Ovary (tissue), 9 donors: ENCODE data around the gene ZNF197. TPM values are rescaled to one million over a fixed set of nuclear protein-coding genes. Genes with fewer than 3 reads are reported as not detected.

ENCODE experiments used
- DNase-seq, 5 donors: peaks; one replicate each; pipeline ENCODE4 v3.0.0-alpha.2; 2019 to 2020
- H3K27ac ChIP-seq, 2 donors: fragments of 200-600 bp; one replicate each; pipeline versions ENCODE4 v1.5.1 to v1.8.0; 2019 to 2022
- H3K27me3 ChIP-seq: fragments of 200-600 bp; one replicate; pipeline ENCODE4 v1.8.0; 2022
- H3K36me3 ChIP-seq: fragments of 200-600 bp; sonication (generic); one replicate; pipeline ENCODE4 v1.5.1; 2019
- H3K4me1 ChIP-seq: one replicate; pipeline ENCODE4 v1.8.1; 2013; ENCODE audit warnings: mild to moderate bottlenecking, moderate library complexity; ENCODE audit not compliant: insufficient read depth
- H3K4me3 ChIP-seq: fragments of 200-600 bp; sonication (generic); one replicate; pipeline ENCODE4 v1.5.1; 2017
- H3K9me3 ChIP-seq, 2 donors: fragments of 200-600 bp in 1 of 2; sonication (generic) in 1 of 2; one replicate each; pipeline versions ENCODE4 v1.5.1 to v1.8.1; 2013 to 2019; ENCODE audit warnings: mild to moderate bottlenecking in 1 of 2, moderate library complexity in 1 of 2
- CTCF ChIP-seq, 3 donors: fragments of 450-650 bp in 2 of 3; fragments of 200-600 bp in 1 of 3; IDR thresholded peaks; one replicate each; pipeline versions ENCODE4 v1.5.1 to v1.8.0; 2016 to 2022; ENCODE audit warnings: antibody characterized with exemption in 3 of 3, mild to moderate bottlenecking in 1 of 3
- EP300 ChIP-seq: sonication (generic); formaldehyde crosslinking; IDR thresholded peaks from one replicate; pipeline ENCODE4 v1.6.1; 2017; ENCODE audit warnings: antibody characterized with exemption
- POLR2A ChIP-seq: fragments of 450-650 bp; IDR thresholded peaks from one replicate; pipeline ENCODE4 v1.6.1; 2017; ENCODE audit warnings: antibody characterized with exemption, mild to moderate bottlenecking, moderate library complexity
- WGBS, 3 donors: extraction: QIAGEN DNeasy Blood & Tissue Kit in 1 of 3; methylation state at CpG; one replicate each; pipeline versions ENCODE4 v1.1.5 to v1.1.7; 2013 to 2017; 5-methylcytosine and 5-hydroxymethylcytosine counted together
- intact Hi-C, 4 donors: fragments of 100-400 bp; cut with DNase I; formaldehyde crosslinking; loops; one replicate each; pipeline versions ENCODE4 v1.11.0 to v1.15.1; 2022 to 2023
- polyA plus RNA-seq, 2 donors: library from polyadenylated mRNA; stranded (reverse); fragments of 200-250 nt in 1 of 2; fragments of 350-450 nt in 1 of 2; fragmentation: Illumina TruSeq in 1 of 2; extraction: RNeasy Lipid Tissue Mini Kit (QIAGEN cat#74804) in 1 of 2; gene quantifications; one replicate each; pipeline ENCODE4 v1.2.3, GENCODE V29; 2013 to 2014
- total RNA-seq, 7 donors: library from RNA; depleted of rRNA in 2 of 7; stranded (reverse); fragments of >200 nt in 2 of 7; fragmentation: NEBNext Ultra II Directional in 3 of 7; extraction: Animal tissue kit (Norgen Biotek cat#: 25700) in 3 of 7; gene quantifications; one replicate each; pipeline versions ENCODE4 v1.1.0 to v1.2.4, GENCODE V29; 2016 to 2023
- donor health status: DM: no; HTN: no; CAD: no; lungs with moderate emphysema.
- donor health status: DM: no; HTN: no; CAD: no.
- donor health status: Bipolar disorder and iron deficiency.
- donor health status: DM: yes; HTN: yes; CAD: no.
- donor health status: DM: no; HTN: no; CAD: no.
- donor health status: DM: yes; HTN: yes; CAD: no.

ZNF197 gene
- total and polyA plus RNA-seq, 9 donors = 11.3 to 27.0 (median 18.9) TPM

GRCh38 chr3:44632193-44632592, 7.4 kb downstream of the ZNF197 start:
- intact Hi-C loops = no loop called here
- DNase-seq = no peak

GRCh38 chr3:44642337-44642736, 17.5 kb downstream of the ZNF197 start:
- peaks cover 4% of the 10 kb centered on the region for H3K36me3 ChIP-seq
- H3K27ac ChIP-seq = no peak overlapping the region
- intact Hi-C loops = no loop called here
- no peaks in the 10 kb centered on the region for H3K4me1 ChIP-seq
- H3K9me3 ChIP-seq = peaks cover 12 to 37% of the 10 kb centered on the region in 2 donors
- TF ChIP-seq CTCF (IDR thresholded peaks at IDR 0.05) (no peak), POLR2A (no peak), EP300 (no peak)
- H3K4me3 ChIP-seq = no peak overlapping the region
- 98% methylated on average over 4 of the region's 4 CpGs for WGBS, 3 donors
- no peaks in the 10 kb centered on the region for H3K27me3 ChIP-seq
- DNase-seq = no peak

More at GRCh38 chr3:44632193-44632592, 7.4 kb downstream of the ZNF197 start:
- Histone ChIP-seq H3K27me3 (no peaks in the 10 kb centered on the region), H3K27ac (no peak overlapping the region), H3K9me3 (peaks cover 0 to 9% of the 10 kb centered on the region in 2 donors), H3K4me1 (peaks cover 2% of the 10 kb centered on the region), H3K36me3 (no peaks in the 10 kb centered on the region), H3K4me3 (no peak overlapping the region)
- no peak for TF ChIP-seq POLR2A
- no peak for TF ChIP-seq EP300
- TF ChIP-seq CTCF (IDR thresholded peaks at IDR 0.05) = no peak
- WGBS, 3 donors = 95 to 98% (median 97%) methylated on average over 3 of the region's 3 CpGs

- WGBS, 3 donors = 98 to 99% (median 99%) methylated on average over 4 of the region's 4 CpGs
- TF ChIP-seq CTCF (IDR thresholded peaks at IDR 0.05) = no peak
- TF ChIP-seq EP300 = no peak
- H3K4me3 ChIP-seq = no peak overlapping the region
- H3K27ac ChIP-seq = no peak overlapping the region
- intact Hi-C loops = no loop called here
- DNase-seq = no peak
- peaks cover 12 to 36% of the 10 kb centered on the region in 2 donors for H3K9me3 ChIP-seq
- H3K27me3 ChIP-seq = no peaks in the 10 kb centered on the region
- no peaks in the 10 kb centered on the region for H3K4me1 ChIP-seq
- peaks cover 4% of the 10 kb centered on the region for H3K36me3 ChIP-seq
Measured at GRCh38 chr3:44643024-44643423, 18.2 kb downstream of the ZNF197 start.

GRCh38 chr3:44647771-44648170, 22.9 kb downstream of the ZNF197 start:
- peaks cover 5 to 7% of the 10 kb centered on the region in 2 donors for H3K9me3 ChIP-seq
- H3K4me3 ChIP-seq = no peak overlapping the region
- WGBS, 3 donors = 85 to 95% (median 92%) methylated on average over 1 of the region's 1 CpG
- H3K27me3 ChIP-seq = no peaks in the 10 kb centered on the region
- no peaks in the 10 kb centered on the region for H3K4me1 ChIP-seq
- no peak overlapping the region for H3K27ac ChIP-seq
- intact Hi-C loops = no loop called here
- TF ChIP-seq EP300 = no peak
- DNase-seq = no peak
- peaks cover under 1% of the 10 kb centered on the region for H3K36me3 ChIP-seq

- Histone ChIP-seq H3K27ac (no peak within 1 kb of the TSS), H3K36me3 (no peaks in the 10 kb centered on the region), H3K9me3 (no peaks in the 10 kb centered on the region), H3K4me3 (peak within 1 kb of the TSS; percentile 79), H3K27me3 (no peaks in the 10 kb centered on the region), H3K4me1 (no peaks in the 10 kb centered on the region)
- intact Hi-C loops = no loop called here
- TF ChIP-seq CTCF (IDR thresholded peaks at IDR 0.05) (no peak), EP300 (no peak), POLR2A (no peak)
- DNase-seq = peak; percentile 58 to 76 (median 67)
- 0 to 2% (median 0%) methylated on average over 33 to 37 of the region's 37 CpGs for WGBS, 3 donors
Measured at GRCh38 chr3:44648564-44649229, 23.9 kb downstream of the ZNF197 start, which contains the start of gene ZNF35. Gene ZNF35, plus strand, starts transcription at chr3:44648732. Its CDS starts 2,336 bp downstream, at chr3:44651068.
